Kidney (tissue), 14 donors: Measurements from ENCODE around the gene PKDREJ. TPM values are rescaled to one million over a fixed set of nuclear protein-coding genes. Genes with fewer than 3 reads are reported as not detected.

ENCODE experiments used
- DNase-seq, 5 donors: peaks; one replicate each; pipeline ENCODE4 v3.0.0-alpha.2; 2013 to 2020
- FAIRE-seq: peaks from 2 replicates; lab custom pipeline; 2012; peaks lifted over from hg19 to GRCh38; lab: Jason Lieb, UNC
- H3K27ac ChIP-seq, 2 donors: one replicate each; pipeline ENCODE4 v1.7.0; 2013; ENCODE audit warnings: low read depth in 2 of 2, low read length in 2 of 2, inconsistent platforms in 1 of 2
- H3K27me3 ChIP-seq: one replicate; pipeline ENCODE4 v1.7.1; 2013; ENCODE audit warnings: low read length, inconsistent platforms; ENCODE audit not compliant: control insufficient read depth, insufficient read depth
- H3K36me3 ChIP-seq, 3 donors: one replicate each; pipeline versions ENCODE4 v1.7.0 to v1.7.1; 2013; ENCODE audit warnings: low read length in 3 of 3, control low read depth in 1 of 3, inconsistent platforms in 1 of 3; ENCODE audit not compliant: insufficient read depth in 3 of 3, control insufficient read depth in 2 of 3
- H3K4me1 ChIP-seq, 3 donors: one replicate each; pipeline versions ENCODE4 v1.7.0 to v1.7.1; 2013; ENCODE audit warnings: low read length in 3 of 3, inconsistent platforms in 1 of 3, low read depth in 1 of 3; ENCODE audit not compliant: control insufficient read depth in 2 of 3, insufficient read depth in 2 of 3
- H3K4me3 ChIP-seq, 3 donors: one replicate each; pipeline versions ENCODE4 v1.7.0 to v1.8.1; 2013; ENCODE audit warnings: low read length in 3 of 3, control low read depth in 1 of 3, inconsistent platforms in 1 of 3
- H3K9ac ChIP-seq, 3 donors: one replicate each; pipeline versions ENCODE4 v1.7.0 to v1.7.1; 2013; ENCODE audit warnings: low read length in 3 of 3, control low read depth in 1 of 3, inconsistent platforms in 1 of 3
- H3K9me3 ChIP-seq, 3 donors: one replicate each; pipeline versions ENCODE4 v1.7.0 to v1.7.1; 2013; ENCODE audit warnings: low read length in 3 of 3, control low read depth in 1 of 3, inconsistent platforms in 1 of 3; ENCODE audit not compliant: control insufficient read depth in 2 of 3, insufficient read depth in 1 of 3
- CTCF ChIP-seq: IDR thresholded peaks from 3 replicates; pipeline ENCODE4 v1.5.1; 2012; ENCODE audit warnings: mild to moderate bottlenecking, moderate library complexity, borderline replicate concordance; ENCODE audit not compliant: insufficient read depth; ENCODE audit errors: extremely low read depth
- intact Hi-C: fragments of 100-400 bp; cut with DNase I; formaldehyde crosslinking; loops from one replicate; pipeline ENCODE4 v1.11.1; 2022
- polyA plus RNA-seq: library from polyadenylated mRNA; stranded (reverse); fragments of 350-450 nt; fragmentation: Illumina TruSeq; extraction: RNeasy Lipid Tissue Mini Kit (QIAGEN cat#74804); gene quantifications from one replicate; pipeline ENCODE4 v1.2.3, GENCODE V29; 2014; ENCODE audit warnings: low read depth, low replicate concordance; ENCODE audit not compliant: insufficient read depth
- total RNA-seq: library from RNA; stranded (reverse); fragmentation: NEBNext Ultra II Directional; extraction: Animal tissue kit (Norgen Biotek cat#: 25700); gene quantifications from one replicate; pipeline ENCODE4 v1.2.1, GENCODE V29; 2021
- donor health status: control.
- donor health status: control.
- donor health status: control.
- donor health status: control.
- donor health status: control.
- donor health status: DM: yes; HTN: yes; CAD: no.
- donor health status: Normal renal cell carcinoma (clear cell type).

Gene PKDREJ
- total and polyA plus RNA-seq, 2 donors from 2014 or later, result 0.06 to 0.15 TPM

GRCh38 chr22:46272762-46273431 is 9.8 kb upstream of the PKDREJ start:
- Histone ChIP-seq H3K27me3 (no peaks in the 10 kb centered on the region), H3K36me3 (peaks cover 5 to 62% (median 39%) of the 10 kb centered on the region in 3 donors), H3K4me3 (no peak overlapping the region), H3K9ac (no peak overlapping the region), H3K9me3 (no peaks in the 10 kb centered on the region), H3K27ac (no peak overlapping the region), H3K4me1 (peaks cover 0 to 8% (median 4%) of the 10 kb centered on the region in 3 donors)
- no peak for FAIRE-seq
- intact Hi-C loops, result no loop called here
- peak in 1 of 5 donors; percentile 53 for DNase-seq
- no peak for TF ChIP-seq CTCF

- intact Hi-C loops, result no loop called here
- no peak for TF ChIP-seq CTCF
- H3K27me3 ChIP-seq, result no peaks in the 10 kb centered on the region
- no peak overlapping the region for H3K9ac ChIP-seq
- no peak overlapping the region for H3K4me3 ChIP-seq
- no peaks in the 10 kb centered on the region for H3K9me3 ChIP-seq
- H3K27ac ChIP-seq, result no peak overlapping the region
- DNase-seq (no peak), FAIRE-seq (no peak)
- H3K4me1 ChIP-seq, result peaks cover 0 to 10% (median 4%) of the 10 kb centered on the region in 3 donors
- H3K36me3 ChIP-seq, result peaks cover 5 to 56% (median 35%) of the 10 kb centered on the region in 3 donors
Measured at GRCh38 chr22:46272196-46272595, 9.1 kb upstream of the PKDREJ start.

- H3K27ac ChIP-seq, result peak overlapping the region; percentile 33 to 92
- no peak for TF ChIP-seq CTCF
- FAIRE-seq (no peak), DNase-seq (no peak)
- intact Hi-C loops, result no loop called here
- peak overlapping the region in 2 of 3 donors; percentile 63 to 96 for H3K4me3 ChIP-seq
- H3K36me3 ChIP-seq, result peaks cover 0 to 35% (median 19%) of the 10 kb centered on the region in 3 donors
- H3K27me3 ChIP-seq, result no peaks in the 10 kb centered on the region
- no peaks in the 10 kb centered on the region for H3K9me3 ChIP-seq
- peak overlapping the region in 2 of 3 donors; percentile 33 to 77 for H3K9ac ChIP-seq
- H3K4me1 ChIP-seq, result peaks cover 0 to 14% (median 10%) of the 10 kb centered on the region in 3 donors
Measured at GRCh38 chr22:46269564-46269963, 6.4 kb upstream of the PKDREJ start.
